HepG2 (cell line): ENCODE results near the gene PXDC1. TPM values are rescaled to one million over a fixed set of nuclear protein-coding genes. Genes with fewer than 3 reads are reported as not detected.

ENCODE experiments used
- AGO2 ChIP-seq: fragments of 200-400 bp; formaldehyde crosslinking; optimal IDR thresholded peaks from 2 replicates; pipeline ENCODE3; 2017; ENCODE audit warnings: mild to moderate bottlenecking, low read depth, low read length, moderate library complexity
- ASH2L ChIP-seq: fragments of 300-600, 200-600 bp; sonication (generic); IDR thresholded peaks from 2 replicates; pipeline ENCODE4 v1.7.0; 2017; ENCODE audit warnings: low read depth, mild to moderate bottlenecking, moderate library complexity, mixed read lengths, low read length; ENCODE audit not compliant: insufficient read length
- BRCA1 ChIP-seq: sonication (generic); formaldehyde crosslinking; IDR thresholded peaks from 2 replicates; pipeline ENCODE4 v1.4.0; 2020; ENCODE audit warnings: missing genetic modification reagents
- EZH2 ChIP-seq: conservative IDR thresholded peaks from 2 replicates; pipeline ENCODE4 v1.6.1; 2012; ENCODE audit warnings: mild to moderate bottlenecking, low read depth, low read length, moderate library complexity
- HNF4G ChIP-seq, 2 experiments: sonication (generic) in 1 of 2; formaldehyde crosslinking in 1 of 2; IDR thresholded peaks; 2 replicates each; pipeline versions ENCODE4 v1.4.0 to v1.6.1; 2011 to 2020; ENCODE audit warnings: borderline replicate concordance in 2 of 2, low read depth in 2 of 2, mild to moderate bottlenecking in 2 of 2, low read length in 1 of 2, missing genetic modification reagents in 1 of 2, moderate library complexity in 1 of 2
- KAT2B ChIP-seq: fragments of 150-350 bp; IDR thresholded peaks from 2 replicates; pipeline ENCODE4 v1.6.1; 2014; ENCODE audit warnings: low read depth, low read length, borderline replicate concordance
- MXI1 ChIP-seq: IDR thresholded peaks from 3 replicates; pipeline ENCODE4 v1.6.1; 2012; ENCODE audit warnings: low read depth, low read length, inconsistent platforms, borderline replicate concordance
- NCOR1 ChIP-seq: fragments of 200-600 bp; sonication (generic); IDR thresholded peaks from 2 replicates; pipeline ENCODE4 v1.7.0; 2017; ENCODE audit warnings: antibody characterized with exemption, low read length, borderline replicate concordance
- POLR2G ChIP-seq: fragments of 200-400 bp; formaldehyde crosslinking; IDR thresholded peaks from 2 replicates; pipeline ENCODE4 v1.6.1; 2018; ENCODE audit warnings: mild to moderate bottlenecking, low read depth, low read length, moderate library complexity
- RXRA ChIP-seq: sonication (generic); formaldehyde crosslinking; IDR thresholded peaks from 2 replicates; pipeline ENCODE4 v1.5.1; 2020; ENCODE audit warnings: missing genetic modification reagents
- SOX13 ChIP-seq, 3 experiments: fragments of 450-650 bp in 1 of 3; sonication (generic) in 1 of 3; formaldehyde crosslinking in 1 of 3; IDR thresholded peaks in 2 of 3; conservative IDR thresholded peaks in 1 of 3; 2 replicates each; pipeline versions ENCODE4 v1.5.0 to v1.6.1; 2016 to 2020; ENCODE audit warnings: antibody characterized with exemption in 1 of 3, mild to moderate bottlenecking in 1 of 3, missing compliant biosample characterization in 1 of 3, missing genetic modification reagents in 1 of 3, moderate library complexity in 1 of 3
- TFAP4 ChIP-seq: sonication (generic); IDR thresholded peaks from 2 replicates; pipeline ENCODE4 v1.6.1; 2016; ENCODE audit warnings: low read depth, borderline replicate concordance
- ZNF251 ChIP-seq: sonication (generic); formaldehyde crosslinking; IDR thresholded peaks from 2 replicates; pipeline ENCODE4 v1.9.0; 2021; ENCODE audit warnings: mild to moderate bottlenecking, missing genetic modification reagents
- polyA plus RNA-seq, 8 experiments: library from polyadenylated mRNA; depleted of rRNA in 3 of 8; stranded (reverse) in 7 of 8; unstranded in 1 of 8; fragments of >200 nt; fragmentation: Illumina TruSeq in 4 of 8; extraction: Trizol in 4 of 8; gene quantifications; 2 replicates each; pipeline versions ENCODE4 v1.2.1 to v1.2.3, GENCODE V29; 2011 to 2016; ENCODE audit warnings: low read depth in 4 of 8, missing spikeins in 1 of 8, mixed read lengths in 1 of 8; ENCODE audit not compliant: insufficient read depth in 1 of 8
- total RNA-seq, 5 experiments: library from RNA; depleted of rRNA; stranded (reverse); fragments of >200 nt; fragmentation: Illumina TruSeq; extraction: Trizol; gene quantifications; 2 replicates each; pipeline ENCODE4 v1.2.3, GENCODE V29; 2016; ENCODE audit warnings: low read depth in 1 of 5
- TF ChIP-seq, protein P1 (sequence below): sonication (generic); formaldehyde crosslinking; IDR thresholded peaks from 2 replicates; pipeline ENCODE4 v1.4.0; 2020; ENCODE audit warnings: missing genetic modification reagents
- TF ChIP-seq, protein P2 (sequence below): sonication (generic); formaldehyde crosslinking; IDR thresholded peaks from 2 replicates; pipeline ENCODE4 v1.4.0; 2020; ENCODE audit warnings: missing genetic modification reagents
- TF ChIP-seq, protein P3 (sequence below): sonication (generic); formaldehyde crosslinking; IDR thresholded peaks from 2 replicates; pipeline ENCODE4 v1.4.0; 2020; ENCODE audit warnings: mild to moderate bottlenecking, missing genetic modification reagents

Gene PXDC1
- total and polyA plus RNA-seq, 2 of the 13 experiments (the other 11 are each of a cell fraction or from before 2014, with no cell fraction given) = 32.4 to 34.7 TPM

GRCh38 chr6:3739311-3739897 is 12.1 kb downstream of the PXDC1 start (continued):
- TF ChIP-seq, protein P1, sequence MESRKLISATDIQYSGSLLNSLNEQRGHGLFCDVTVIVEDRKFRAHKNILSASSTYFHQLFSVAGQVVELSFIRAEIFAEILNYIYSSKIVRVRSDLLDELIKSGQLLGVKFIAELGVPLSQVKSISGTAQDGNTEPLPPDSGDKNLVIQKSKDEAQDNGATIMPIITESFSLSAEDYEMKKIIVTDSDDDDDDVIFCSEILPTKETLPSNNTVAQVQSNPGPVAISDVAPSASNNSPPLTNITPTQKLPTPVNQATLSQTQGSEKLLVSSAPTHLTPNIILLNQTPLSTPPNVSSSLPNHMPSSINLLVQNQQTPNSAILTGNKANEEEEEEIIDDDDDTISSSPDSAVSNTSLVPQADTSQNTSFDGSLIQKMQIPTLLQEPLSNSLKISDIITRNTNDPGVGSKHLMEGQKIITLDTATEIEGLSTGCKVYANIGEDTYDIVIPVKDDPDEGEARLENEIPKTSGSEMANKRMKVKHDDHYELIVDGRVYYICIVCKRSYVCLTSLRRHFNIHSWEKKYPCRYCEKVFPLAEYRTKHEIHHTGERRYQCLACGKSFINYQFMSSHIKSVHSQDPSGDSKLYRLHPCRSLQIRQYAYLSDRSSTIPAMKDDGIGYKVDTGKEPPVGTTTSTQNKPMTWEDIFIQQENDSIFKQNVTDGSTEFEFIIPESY (CRISPR knock-in tag) = peak; percentile 34; the same call in 1 of the 2 replicates
- TF ChIP-seq ZNF251 (CRISPR knock-in tag) = no peak
- no peak for TF ChIP-seq ASH2L
- TF ChIP-seq AGO2 = peak; percentile 40
- TF ChIP-seq KAT2B = no peak
- TF ChIP-seq TFAP4 = peak; percentile 43; the same call in 1 of the 2 replicates
- TF ChIP-seq POLR2G = no peak
- TF ChIP-seq, protein P2, sequence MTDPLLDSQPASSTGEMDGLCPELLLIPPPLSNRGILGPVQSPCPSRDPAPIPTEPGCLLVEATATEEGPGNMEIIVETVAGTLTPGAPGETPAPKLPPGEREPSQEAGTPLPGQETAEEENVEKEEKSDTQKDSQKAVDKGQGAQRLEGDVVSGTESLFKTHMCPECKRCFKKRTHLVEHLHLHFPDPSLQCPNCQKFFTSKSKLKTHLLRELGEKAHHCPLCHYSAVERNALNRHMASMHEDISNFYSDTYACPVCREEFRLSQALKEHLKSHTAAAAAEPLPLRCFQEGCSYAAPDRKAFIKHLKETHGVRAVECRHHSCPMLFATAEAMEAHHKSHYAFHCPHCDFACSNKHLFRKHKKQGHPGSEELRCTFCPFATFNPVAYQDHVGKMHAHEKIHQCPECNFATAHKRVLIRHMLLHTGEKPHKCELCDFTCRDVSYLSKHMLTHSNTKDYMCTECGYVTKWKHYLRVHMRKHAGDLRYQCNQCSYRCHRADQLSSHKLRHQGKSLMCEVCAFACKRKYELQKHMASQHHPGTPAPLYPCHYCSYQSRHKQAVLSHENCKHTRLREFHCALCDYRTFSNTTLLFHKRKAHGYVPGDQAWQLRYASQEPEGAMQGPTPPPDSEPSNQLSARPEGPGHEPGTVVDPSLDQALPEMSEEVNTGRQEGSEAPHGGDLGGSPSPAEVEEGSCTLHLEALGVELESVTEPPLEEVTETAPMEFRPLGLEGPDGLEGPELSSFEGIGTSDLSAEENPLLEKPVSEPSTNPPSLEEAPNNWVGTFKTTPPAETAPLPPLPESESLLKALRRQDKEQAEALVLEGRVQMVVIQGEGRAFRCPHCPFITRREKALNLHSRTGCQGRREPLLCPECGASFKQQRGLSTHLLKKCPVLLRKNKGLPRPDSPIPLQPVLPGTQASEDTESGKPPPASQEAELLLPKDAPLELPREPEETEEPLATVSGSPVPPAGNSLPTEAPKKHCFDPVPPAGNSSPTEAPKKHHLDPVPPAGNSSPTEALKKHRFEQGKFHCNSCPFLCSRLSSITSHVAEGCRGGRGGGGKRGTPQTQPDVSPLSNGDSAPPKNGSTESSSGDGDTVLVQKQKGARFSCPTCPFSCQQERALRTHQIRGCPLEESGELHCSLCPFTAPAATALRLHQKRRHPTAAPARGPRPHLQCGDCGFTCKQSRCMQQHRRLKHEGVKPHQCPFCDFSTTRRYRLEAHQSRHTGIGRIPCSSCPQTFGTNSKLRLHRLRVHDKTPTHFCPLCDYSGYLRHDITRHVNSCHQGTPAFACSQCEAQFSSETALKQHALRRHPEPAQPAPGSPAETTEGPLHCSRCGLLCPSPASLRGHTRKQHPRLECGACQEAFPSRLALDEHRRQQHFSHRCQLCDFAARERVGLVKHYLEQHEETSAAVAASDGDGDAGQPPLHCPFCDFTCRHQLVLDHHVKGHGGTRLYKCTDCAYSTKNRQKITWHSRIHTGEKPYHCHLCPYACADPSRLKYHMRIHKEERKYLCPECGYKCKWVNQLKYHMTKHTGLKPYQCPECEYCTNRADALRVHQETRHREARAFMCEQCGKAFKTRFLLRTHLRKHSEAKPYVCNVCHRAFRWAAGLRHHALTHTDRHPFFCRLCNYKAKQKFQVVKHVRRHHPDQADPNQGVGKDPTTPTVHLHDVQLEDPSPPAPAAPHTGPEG (CRISPR knock-in tag) = no peak
- TF ChIP-seq RXRA = peak; percentile 32; the same call in 1 of the 2 replicates
- no peak for TF ChIP-seq NCOR1
- TF ChIP-seq EZH2 = no peak
- TF ChIP-seq BRCA1 (CRISPR knock-in tag) = no peak
- TF ChIP-seq, protein P3, sequence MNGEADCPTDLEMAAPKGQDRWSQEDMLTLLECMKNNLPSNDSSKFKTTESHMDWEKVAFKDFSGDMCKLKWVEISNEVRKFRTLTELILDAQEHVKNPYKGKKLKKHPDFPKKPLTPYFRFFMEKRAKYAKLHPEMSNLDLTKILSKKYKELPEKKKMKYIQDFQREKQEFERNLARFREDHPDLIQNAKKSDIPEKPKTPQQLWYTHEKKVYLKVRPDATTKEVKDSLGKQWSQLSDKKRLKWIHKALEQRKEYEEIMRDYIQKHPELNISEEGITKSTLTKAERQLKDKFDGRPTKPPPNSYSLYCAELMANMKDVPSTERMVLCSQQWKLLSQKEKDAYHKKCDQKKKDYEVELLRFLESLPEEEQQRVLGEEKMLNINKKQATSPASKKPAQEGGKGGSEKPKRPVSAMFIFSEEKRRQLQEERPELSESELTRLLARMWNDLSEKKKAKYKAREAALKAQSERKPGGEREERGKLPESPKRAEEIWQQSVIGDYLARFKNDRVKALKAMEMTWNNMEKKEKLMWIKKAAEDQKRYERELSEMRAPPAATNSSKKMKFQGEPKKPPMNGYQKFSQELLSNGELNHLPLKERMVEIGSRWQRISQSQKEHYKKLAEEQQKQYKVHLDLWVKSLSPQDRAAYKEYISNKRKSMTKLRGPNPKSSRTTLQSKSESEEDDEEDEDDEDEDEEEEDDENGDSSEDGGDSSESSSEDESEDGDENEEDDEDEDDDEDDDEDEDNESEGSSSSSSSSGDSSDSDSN = 0 out of 2 replicates have a peak, but pooled peaks have one; percentile 23
- TF ChIP-seq HNF4G (IDR thresholded peaks at IDR 0.05; ENCODE audit: borderline replicate concordance, low read depth, low read length) = no peak
- TF ChIP-seq HNF4G (CRISPR knock-in tag; IDR thresholded peaks at IDR 0.05; ENCODE audit: borderline replicate concordance, low read depth) = no peak
- no peak for TF ChIP-seq SOX13 (IDR thresholded peaks at IDR 0.05)
- no peak for TF ChIP-seq SOX13 (CRISPR knock-in tag; conservative IDR thresholded peaks at IDR 0.05 in 1 of 2, IDR thresholded peaks at IDR 0.05 in 1 of 2)
- TF ChIP-seq MXI1 = no peak
